ENCODE measurements around the gene ASB15.

Gene ASB15

DNA sequence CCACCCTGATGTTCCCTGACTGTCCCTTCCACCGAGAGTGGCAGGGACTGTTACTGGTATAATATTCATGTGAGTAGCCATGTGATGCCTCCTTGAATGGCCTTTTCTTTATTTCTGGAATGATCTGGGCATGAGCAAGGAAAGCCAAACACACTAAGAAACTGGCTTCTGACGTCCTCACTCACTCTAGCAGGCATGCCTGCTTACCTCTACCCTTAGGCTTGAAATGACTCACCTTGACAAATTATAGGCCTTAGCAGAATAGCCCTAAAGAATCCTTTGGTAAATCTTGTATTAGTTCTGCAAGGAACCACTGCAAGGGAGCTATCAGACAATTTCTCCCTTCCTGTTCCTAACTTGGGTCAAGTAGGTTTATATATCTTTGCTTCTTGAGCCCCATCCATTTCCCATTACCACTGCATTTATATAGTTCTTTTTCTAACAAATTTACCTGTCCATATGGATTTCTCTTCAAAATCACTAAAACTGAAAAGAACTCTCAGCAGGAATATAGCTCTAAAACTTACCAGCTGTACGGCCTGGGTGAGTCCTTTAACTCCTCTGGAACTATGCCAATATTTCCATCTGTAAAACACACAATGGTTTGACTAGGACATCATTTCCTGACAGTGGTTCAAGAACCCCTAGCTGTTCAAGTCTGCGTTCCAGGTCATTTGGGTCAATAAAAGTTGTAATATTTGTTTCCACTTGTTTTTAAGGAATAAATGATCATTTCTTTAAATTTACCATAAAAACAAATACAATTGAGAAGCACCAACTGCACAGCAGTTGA is 31.0 kb upstream of the ASB15 start (continued):
- TF ChIP-seq ZNF518A (tag by site-specific recombination; conservative IDR thresholded peaks at IDR 0.05; ENCODE audit: low read depth) (no peak), GLI2 (tag by site-specific recombination; IDR thresholded peaks at IDR 0.05; ENCODE audit: borderline replicate concordance, low read depth) (no peak), OVOL3 (tag by site-specific recombination; IDR thresholded peaks at IDR 0.05) (no peak), ZNF501 (tag by site-specific recombination; IDR thresholded peaks at IDR 0.05) (no peak)

- ChIA-PET CTCF (interaction anchor here (0.7 to 0.8 kb wide), 2 partner anchors 10 to 53 kb away, joined by 3 read pairs; no protein-coding TSS in a partner anchor), POLR2A (no interaction called here)
- Histone ChIP-seq H3K4me3 (ENCODE audit: low read depth, low read length) (no peak overlapping the region), H3K36me3 (ENCODE audit: control insufficient read depth in 2 of 2, insufficient read depth in 1 of 2, low read length in 2 of 2) (no peaks in the 10 kb centered on the region), H3K27ac (ENCODE audit: extremely low read depth, low read depth, low read length) (no peak overlapping the region), H3K9me3 (ENCODE audit: control insufficient read depth, insufficient read depth, low read depth, low read length) (no peaks in the 10 kb centered on the region), H3K4me1 (ENCODE audit: control insufficient read depth, insufficient read depth, low read length) (peaks cover 2% of the 10 kb centered on the region; the same call in 1 of the 2 replicates)
- TF ChIP-seq, protein P1, sequence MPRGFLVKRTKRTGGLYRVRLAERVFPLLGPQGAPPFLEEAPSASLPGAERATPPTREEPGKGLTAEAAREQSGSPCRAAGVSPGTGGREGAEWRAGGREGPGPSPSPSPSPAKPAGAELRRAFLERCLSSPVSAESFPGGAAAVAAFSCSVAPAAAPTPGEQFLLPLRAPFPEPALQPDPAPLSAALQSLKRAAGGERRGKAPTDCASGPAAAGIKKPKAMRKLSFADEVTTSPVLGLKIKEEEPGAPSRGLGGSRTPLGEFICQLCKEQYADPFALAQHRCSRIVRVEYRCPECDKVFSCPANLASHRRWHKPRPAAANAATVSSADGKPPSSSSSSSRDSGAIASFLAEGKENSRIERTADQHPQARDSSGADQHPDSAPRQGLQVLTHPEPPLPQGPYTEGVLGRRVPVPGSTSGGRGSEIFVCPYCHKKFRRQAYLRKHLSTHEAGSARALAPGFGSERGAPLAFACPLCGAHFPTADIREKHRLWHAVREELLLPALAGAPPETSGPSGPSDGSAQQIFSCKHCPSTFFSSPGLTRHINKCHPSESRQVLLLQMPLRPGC (tag by site-specific recombination; IDR thresholded peaks at IDR 0.05), result no peak
- TF ChIP-seq ZNF777 (tag by site-specific recombination; IDR thresholded peaks at IDR 0.05; ENCODE audit: borderline replicate concordance), result no peak
- no peak for TF ChIP-seq ZBTB1 (tag by site-specific recombination; IDR thresholded peaks at IDR 0.05)
- TF ChIP-seq AEBP2 (tag by site-specific recombination; IDR thresholded peaks at IDR 0.05; ENCODE audit: borderline replicate concordance), result no peak
- no peak for TF ChIP-seq ZNF747 (tag by site-specific recombination; IDR thresholded peaks at IDR 0.05)
- no peak for TF ChIP-seq KLF10 (tag by site-specific recombination; IDR thresholded peaks at IDR 0.05)
- TF ChIP-seq REST (tag by site-specific recombination; IDR thresholded peaks at IDR 0.05), result no peak
- TF ChIP-seq KLF7 (tag by site-specific recombination; IDR thresholded peaks at IDR 0.05; ENCODE audit: borderline replicate concordance), result no peak
- TF ChIP-seq ZBTB17 (tag by site-specific recombination; IDR thresholded peaks at IDR 0.05), result no peak
- TF ChIP-seq ZNF239 (tag by site-specific recombination; IDR thresholded peaks at IDR 0.05), result no peak
- TF ChIP-seq RBAK (tag by site-specific recombination; IDR thresholded peaks at IDR 0.05), result no peak
- no peak for TF ChIP-seq ZNF266 (tag by site-specific recombination; IDR thresholded peaks at IDR 0.05; ENCODE audit: low read depth)
- no peak for TF ChIP-seq ZNF514 (tag by site-specific recombination; IDR thresholded peaks at IDR 0.05)
- TF ChIP-seq ZNF121 (tag by site-specific recombination; IDR thresholded peaks at IDR 0.05), result no peak
- no peak for TF ChIP-seq ZNF843 (tag by site-specific recombination; IDR thresholded peaks at IDR 0.05)
Measured at GRCh38 chr7:123571187-123571586, 30.4 kb upstream of the ASB15 start.

Data from HEK293 (cell line).